ENCODE results near the gene TUBB4B. TPM values are rescaled to one million over a fixed set of nuclear protein-coding genes. Genes with fewer than 3 reads are reported as not detected.

The TUBB4B gene
- total RNA-seq = 213 TPM

DNA sequence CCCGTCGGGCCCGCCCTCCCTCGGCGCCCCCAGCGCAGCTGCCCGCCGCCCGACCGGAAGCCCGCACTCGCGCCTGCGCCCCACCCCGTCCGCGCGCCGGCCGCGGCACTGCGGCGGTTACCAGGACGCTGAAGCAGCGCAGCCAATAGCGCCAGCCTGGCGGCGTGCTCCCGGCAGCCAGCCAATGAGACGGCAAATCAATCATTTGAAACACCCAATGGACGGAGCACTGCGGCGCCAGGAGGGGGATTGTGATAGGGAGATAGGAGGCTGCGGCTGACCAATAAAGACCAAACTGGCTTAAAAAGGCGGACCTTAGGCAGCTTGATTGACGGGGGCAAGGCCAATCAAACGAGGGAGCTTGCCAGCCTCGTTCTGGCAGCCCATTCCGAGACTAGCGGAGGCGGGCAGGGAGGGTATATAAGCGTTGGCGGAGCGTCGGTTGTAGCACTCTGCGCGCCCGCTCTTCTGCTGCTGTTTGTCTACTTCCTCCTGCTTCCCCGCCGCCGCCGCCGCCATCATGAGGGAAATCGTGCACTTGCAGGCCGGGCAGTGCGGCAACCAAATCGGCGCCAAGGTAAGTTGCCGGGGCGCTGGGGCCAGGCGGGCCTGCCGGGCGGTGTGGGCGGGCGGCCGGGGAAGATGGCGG is at the start of gene TUBB4B:
Gene TUBB4B, plus strand, starts transcription at position 447 of the 649 bp plus-strand sequence. Its CDS starts 74 bp downstream, at position 521.

DNA sequence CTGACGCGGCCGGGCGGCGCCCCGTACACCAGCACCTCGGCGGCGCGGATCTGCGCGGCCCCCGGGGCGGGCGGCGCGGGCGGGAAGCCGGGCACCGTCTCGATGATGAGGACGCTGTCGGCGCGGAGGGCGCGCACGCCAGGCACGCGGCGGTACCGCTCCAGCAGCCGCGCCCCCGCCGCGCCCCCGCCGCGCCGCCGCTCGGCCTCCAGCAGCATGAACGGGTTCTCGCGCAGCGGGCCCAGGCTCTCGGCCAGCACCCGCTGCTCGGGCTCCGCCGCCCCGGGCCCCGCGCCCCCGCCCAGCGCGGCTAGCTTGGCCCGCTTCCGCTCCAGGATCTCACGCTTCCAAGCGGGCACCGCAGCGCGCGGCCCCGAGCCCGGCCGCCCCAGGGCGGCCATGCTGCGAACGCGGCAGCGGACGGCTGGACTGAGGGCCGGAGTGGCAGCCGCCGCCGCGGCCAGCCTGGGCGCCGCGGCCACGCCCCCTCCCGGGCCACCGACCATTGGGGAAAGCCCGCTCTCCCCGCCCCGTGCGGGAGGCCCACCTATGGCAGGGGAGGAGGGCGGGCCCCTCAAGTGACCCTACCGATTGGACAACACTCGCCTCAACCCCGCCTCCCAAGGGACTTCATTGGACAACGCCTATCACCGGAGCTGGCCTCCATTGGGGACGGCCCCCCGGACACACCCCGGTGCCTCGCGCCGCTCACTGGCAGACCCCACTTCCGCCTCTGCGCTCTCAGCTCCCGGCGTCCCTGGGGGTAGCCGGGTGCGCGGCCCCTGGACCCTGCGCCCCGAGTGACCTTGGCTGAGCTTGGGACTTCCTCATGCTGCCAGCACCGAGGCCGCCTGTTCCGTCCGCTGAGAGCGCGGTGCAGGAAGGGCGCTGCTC is 40.5 kb upstream of the TUBB4B start, which contains the start of gene TPRN:
Gene TPRN, minus strand, starts transcription at position 431 of the 894 bp plus-strand sequence. Its CDS starts 30 bp downstream, at position 401.

DNA sequence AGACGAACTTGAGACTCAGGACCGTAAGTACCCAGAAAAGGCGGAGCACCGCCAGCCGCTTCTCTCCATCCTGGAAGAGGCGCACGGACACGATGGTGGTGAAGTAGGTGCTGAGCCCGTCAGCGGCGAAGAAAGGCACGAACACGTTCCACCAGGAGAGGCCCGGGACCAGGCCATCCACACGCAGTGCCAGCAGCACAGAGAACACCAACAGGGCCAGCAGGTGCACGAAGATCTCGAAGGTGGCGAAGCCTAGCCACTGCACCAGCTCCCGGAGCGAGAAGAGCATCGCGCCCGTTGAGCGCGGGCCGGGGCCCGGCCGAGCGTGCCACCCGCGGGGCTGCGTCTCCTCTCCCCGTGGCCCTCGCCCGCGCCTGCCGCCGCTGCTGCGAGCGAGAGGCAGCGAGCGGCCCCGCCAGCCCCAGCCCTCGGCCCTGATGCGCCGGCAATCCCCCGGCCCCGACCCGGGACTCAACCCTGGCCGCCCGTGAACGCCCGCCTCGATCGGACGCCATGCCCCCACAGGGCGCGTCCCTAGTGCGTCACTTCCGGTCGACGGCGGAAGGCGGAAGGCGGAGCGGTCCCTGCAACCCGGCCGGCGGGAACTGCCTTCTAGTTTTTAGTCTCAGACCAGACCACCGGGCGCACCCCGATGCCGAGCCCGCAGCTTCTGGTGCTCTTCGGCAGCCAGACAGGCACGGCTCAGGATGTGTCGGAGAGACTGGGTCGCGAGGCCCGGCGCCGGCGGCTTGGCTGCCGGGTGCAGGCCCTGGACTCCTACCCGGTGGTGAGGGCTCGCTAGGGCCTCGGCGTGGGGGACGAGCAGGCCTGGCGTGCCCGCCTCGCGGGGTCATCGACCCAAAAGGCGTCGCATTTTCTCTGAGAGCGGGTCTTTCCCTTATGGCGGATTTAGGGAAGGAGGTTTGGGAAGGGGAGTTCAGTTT is 35.7 kb upstream of the TUBB4B start, which contains the start of the genes NDOR1 and TMEM203:
Gene NDOR1, plus strand, starts transcription at position 575 of the 944 bp plus-strand sequence. Its CDS starts 78 bp downstream, at position 653.
Gene TMEM203, minus strand, starts transcription at position 523 of the 944 bp plus-strand sequence. Its CDS starts 234 bp downstream, at position 289.

DNA sequence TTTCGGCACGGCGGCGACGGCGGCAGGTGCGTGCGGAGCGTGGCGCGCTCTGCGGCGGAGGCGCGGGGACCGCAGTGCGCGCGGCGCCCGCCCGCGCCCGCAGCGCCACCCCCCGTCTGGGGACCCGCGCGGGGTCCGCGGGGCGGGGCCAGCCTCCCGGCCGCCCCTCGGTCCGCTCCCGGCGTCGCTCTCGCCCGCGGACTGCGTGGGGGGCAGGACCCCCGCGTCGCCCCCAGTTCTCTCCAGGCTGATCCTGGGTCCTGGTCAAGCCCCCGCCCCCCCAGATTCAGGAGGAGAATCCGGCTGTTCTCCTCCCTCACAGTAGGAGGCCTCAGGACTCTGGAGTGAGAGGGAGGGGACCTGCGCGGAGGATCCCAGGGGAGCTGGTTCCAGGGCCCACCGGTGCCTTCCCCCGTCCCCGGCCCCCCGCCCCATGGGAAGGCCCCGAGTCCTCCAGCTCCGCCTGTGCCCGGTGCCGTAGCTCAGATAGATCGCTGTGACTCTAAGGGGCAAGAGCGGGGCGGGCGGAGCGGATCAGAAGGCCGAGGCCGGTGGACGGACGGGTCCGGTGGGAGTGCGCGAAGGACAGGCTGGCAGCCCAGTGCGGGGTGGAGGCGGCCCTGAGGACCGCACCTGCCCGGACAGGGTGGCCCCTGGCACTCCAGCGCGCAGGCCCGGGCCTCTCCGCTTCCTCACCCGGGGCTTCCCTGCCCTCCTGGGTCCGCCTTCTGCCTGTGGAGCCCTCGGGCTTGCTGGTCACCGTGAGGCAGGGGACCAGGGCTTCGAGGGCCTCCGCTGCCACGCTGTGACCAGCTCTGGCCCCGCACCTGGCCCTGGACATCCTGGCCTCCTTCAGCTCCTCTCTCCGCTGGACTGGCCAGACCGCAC is 18.7 kb upstream of the TUBB4B start, which contains the start of gene RNF208:
Gene RNF208, minus strand, starts transcription at position 51 of the 888 bp plus-strand sequence. CDS start 1,028 bp downstream, outside the sequence.

DNA sequence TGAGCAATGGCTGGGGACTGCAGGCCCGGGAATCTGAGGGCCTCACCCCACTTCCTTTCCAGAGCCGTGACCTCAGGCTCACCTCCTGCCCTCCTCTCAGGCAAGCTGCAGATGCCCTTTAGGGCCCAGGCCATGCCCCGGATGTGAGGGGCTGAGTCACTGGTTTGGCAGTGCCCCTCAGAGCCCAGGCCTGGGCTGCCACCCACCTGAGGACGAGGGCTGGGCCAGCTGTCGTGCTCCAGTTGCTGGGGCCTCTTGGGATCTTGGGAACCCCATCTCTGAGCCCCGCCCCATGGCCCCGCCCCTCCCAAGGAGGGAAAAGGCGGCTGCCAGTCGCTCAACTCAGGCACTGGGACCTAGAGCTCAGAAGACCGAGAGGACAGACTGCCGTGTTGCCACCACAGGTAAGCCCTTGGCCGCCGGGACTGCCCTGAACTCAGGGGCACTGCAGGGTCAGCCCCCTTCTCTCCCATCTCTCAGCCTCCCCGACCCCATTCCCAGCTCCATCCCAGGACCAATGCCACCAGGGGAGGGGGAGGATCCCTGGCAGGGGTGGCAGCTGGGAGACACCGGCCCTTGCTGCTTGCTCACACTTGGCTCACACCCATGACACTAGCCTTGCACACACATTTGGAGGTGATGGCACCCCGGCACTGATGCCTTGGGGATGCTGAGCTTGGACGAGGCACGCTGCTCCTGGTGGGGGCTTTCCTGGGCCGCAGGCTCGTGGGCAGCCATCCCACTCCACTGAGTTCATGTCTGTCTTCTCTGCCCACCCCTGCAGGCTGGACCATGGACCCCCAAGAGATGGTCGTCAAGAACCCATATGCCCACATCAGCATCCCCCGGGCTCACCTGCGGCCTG is 16.0 kb upstream of the TUBB4B start, which contains the start of gene CYSRT1:
Gene CYSRT1, plus strand, starts transcription at position 345 of the 865 bp plus-strand sequence. Its CDS starts 448 bp downstream, at position 793.

DNA sequence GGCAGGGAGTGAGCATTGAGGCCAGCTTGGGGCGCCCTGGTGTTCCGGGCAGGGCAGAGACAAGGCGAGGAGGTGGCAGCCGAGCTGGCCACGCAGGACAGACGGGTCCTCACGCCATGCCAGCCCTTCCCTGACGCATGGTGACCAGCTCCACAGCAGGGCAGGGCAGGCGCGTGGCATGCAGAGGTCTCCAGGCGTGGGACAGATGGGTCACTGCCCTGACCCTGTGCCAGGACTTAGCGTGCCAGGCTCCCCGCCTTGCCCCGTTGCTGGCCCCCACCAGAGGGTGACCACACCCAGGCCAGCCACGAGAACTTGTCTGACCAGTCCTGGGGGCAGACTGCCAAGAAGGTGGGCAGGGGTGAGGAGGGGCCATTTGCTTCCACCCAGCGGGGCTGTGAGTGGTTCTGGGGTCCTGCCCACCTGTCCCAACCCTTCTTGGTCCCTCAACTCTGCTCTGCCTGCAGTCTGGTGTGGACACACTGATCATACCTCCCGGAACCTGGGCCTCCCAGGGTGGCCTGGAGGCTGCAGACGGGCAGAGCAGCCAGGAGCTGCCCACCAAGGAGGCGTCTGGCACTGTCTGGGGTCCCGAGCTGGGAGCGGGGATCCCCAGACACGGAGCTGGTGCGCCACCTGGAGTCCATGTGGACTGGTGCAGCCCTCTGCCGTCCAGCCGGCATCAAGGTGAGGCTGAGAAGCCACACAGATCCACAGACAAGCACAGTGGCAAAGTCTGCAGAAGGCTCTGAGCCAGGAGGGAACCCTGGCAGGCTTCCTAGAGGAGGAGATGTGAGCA is 13.8 kb upstream of the TUBB4B start, which contains the start of gene RNF224:
Gene RNF224, plus strand, starts transcription at position 449 of the 799 bp plus-strand sequence. CDS start 834 bp downstream, outside the sequence.

DNA sequence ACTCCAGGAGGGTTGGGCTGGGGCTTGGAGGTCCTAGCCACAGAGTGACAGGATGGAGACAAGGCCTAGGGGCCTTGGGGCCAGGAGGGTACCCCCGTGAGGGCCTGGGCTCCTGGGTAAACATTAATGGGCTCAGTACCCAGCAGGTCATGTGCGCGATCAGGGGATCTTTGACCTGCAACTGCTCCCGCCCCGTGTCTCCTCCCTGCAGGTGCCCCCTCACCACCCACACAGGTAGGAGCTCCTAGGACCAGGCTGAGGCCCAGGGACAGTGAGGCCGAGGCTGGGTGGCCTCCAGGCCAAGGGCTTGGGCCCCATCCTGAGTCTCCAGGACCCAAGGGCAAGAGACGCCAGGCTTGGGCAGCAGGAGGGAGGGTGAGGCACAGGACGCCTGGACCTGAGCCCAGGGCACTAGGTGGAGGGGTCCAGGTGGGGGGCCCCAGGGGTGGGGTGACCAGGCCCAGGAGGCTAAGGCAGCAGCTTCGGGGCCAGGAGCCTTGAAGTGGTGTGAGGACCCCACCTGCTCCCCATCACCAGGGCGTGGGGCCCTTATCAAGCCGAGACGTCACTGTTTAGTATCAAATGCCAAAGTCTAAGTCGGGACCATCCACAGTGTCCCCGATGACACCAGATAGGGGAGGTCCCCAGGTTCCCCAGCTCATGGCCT is 10.2 kb upstream of the TUBB4B start, which contains the start of gene SLC34A3:
Gene SLC34A3, plus strand, starts transcription at position 197 of the 667 bp plus-strand sequence. CDS start 802 bp downstream, outside the sequence.

DNA sequence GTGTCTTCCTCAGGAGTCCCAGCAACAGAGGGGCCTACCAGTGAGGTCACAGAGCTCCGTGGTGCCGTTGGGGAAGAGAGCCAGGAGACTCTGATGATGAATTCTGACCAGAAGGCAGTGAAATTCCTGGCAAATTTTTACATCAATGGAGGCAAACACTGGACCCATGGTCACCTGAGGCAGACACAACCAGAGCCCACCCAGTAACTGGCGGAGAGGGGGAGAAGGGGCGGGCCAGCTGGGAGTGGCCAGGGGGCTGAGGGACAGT is 10.0 kb downstream of the TUBB4B start, which contains the start of gene STPG3:
Gene STPG3, plus strand, starts transcription at position 93 of the 268 bp plus-strand sequence. Its CDS starts 1 bp downstream, at position 94.

DNA sequence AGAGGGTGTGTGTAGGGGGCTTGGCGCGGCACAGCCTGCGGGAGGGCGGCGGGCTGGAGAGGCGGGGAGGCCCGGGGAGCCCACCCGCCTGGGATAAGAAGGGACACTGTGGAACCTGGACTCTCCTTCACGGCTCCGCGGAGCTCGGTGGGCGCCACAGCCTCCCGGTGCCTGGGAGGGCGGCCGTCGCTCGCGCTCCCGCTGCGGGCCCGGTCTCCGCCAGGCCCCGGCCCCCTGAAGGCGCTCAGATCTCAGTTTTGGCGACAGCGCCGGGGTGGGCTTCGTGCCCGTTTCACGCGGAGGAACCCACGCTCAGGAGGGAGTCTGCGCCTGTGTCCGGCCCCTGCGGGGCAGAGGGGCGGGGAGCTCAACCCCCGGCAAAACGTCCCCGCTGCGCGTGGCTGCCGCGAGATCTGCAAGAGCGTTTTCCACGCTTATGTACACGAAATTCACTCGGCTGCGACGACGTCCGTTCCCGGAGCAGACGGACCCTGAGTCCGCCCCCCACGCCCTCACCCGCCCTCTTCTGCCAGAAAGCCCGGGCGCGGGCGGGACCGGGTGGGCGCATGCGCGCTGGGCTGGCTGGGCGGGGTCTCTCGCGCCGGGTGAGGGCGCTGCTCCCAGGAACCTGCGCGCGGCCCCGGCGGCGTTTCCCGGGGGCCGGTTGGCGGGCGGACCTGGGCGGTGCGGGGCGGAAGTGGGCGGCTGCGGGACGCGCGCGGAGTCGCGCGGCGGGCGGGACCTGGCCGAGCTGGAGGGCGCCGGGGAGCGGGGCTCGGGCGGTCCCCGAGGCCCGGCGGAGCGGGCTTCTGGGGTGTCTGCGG is 13.7 kb downstream of the TUBB4B start, which contains the start of gene NELFB:
Gene NELFB, plus strand, starts transcription at position 704 of the 824 bp plus-strand sequence.

DNA sequence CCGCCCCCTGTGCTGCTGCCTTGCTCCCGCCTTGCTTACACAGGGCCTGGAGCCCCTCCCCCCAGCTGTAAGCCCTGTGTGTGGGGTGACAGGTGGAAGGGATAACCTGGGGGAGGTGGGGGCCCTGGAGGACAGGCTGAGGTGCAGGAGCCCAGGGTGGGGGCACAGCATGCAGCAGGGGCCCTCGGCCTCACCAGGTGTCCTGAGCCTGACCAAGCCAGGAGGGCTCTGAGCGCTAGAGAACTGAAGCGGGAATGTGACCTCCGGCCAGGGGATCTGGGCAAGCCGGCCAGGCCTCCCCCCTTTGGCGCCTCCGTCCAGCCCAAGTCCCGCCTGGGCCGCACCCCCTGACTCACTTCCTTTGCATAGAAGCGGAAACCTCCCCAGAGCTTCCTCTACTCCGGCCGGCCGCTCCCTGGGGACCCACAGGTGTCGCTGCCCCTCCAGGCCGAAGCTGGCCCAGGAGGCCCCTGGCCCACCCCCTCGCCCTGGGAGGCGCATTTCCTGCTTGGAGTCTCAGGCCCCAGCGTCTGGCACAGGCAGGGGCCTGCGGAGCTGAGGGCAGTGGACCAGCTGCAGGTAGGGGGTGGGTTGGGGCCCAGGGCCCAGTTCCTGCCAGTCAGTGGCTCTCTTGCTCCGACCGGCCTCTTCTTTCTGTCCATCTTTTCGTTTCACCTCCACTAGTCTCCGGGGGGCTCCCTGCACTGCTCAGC is 36.4 kb downstream of the TUBB4B start, which contains the start of gene TOR4A:
Gene TOR4A, plus strand, starts transcription at position 398 of the 713 bp plus-strand sequence. CDS start 964 bp downstream, outside the sequence.

Other genes starting within 250 kb of the TUBB4B start
- gene PAXX, start 248.9 kb upstream of the TUBB4B start, total RNA-seq = 14.1 TPM
- not detected for gene CLIC3, start 244.7 kb upstream of the TUBB4B start, total RNA-seq
- 36.4 TPM for gene ABCA2, start 213.1 kb upstream of the TUBB4B start, total RNA-seq
- gene FUT7, start 209.2 kb upstream of the TUBB4B start, total RNA-seq = not detected
- 23.1 TPM for gene NPDC1, start 195.1 kb upstream of the TUBB4B start, total RNA-seq
- 3.2 TPM for gene ENTPD2, start 187.2 kb upstream of the TUBB4B start, total RNA-seq
- 4.2 TPM for gene SAPCD2, start 170.7 kb upstream of the TUBB4B start, total RNA-seq
- gene UAP1L1, start 163.8 kb upstream of the TUBB4B start, total RNA-seq = 0.69 TPM
- gene MAN1B1, start 154.3 kb upstream of the TUBB4B start, total RNA-seq = 44.8 TPM
- gene DPP7, start 126.6 kb upstream of the TUBB4B start, total RNA-seq = 38.8 TPM
- gene GRIN1, start 102.1 kb upstream of the TUBB4B start, total RNA-seq = 69.0 TPM
- gene LRRC26, start 71.2 kb upstream of the TUBB4B start, total RNA-seq = not detected
- gene TMEM210, start 69.2 kb upstream of the TUBB4B start, total RNA-seq = not detected
- 24.0 TPM for gene ANAPC2, start 52.7 kb upstream of the TUBB4B start, total RNA-seq
- gene SSNA1, start 52.6 kb upstream of the TUBB4B start, total RNA-seq = 27.5 TPM
- 7.8 TPM for gene TPRN, start 40.5 kb upstream of the TUBB4B start, total RNA-seq
- gene TMEM203, start 35.6 kb upstream of the TUBB4B start, total RNA-seq = 38.8 TPM
- gene NDOR1, start 35.6 kb upstream of the TUBB4B start, total RNA-seq = 3.9 TPM
- 1.8 TPM for gene RNF208, start 19.0 kb upstream of the TUBB4B start, total RNA-seq
- gene CYSRT1, start 16.1 kb upstream of the TUBB4B start, total RNA-seq = 0.92 TPM
- gene RNF224, start 13.8 kb upstream of the TUBB4B start, total RNA-seq = not detected
- gene SLC34A3, start 10.4 kb upstream of the TUBB4B start, total RNA-seq = not detected
- gene STPG3, start 10.0 kb downstream of the TUBB4B start, total RNA-seq = not detected
- gene NELFB, start 14.0 kb downstream of the TUBB4B start, total RNA-seq = 38.8 TPM
- gene TOR4A, start 36.4 kb downstream of the TUBB4B start, total RNA-seq = 0.92 TPM
- 5.8 TPM for gene NRARP, start 61.0 kb downstream of the TUBB4B start, total RNA-seq
- gene EXD3, start 181.9 kb downstream of the TUBB4B start, total RNA-seq = 9.5 TPM
- 1.6 TPM for gene NOXA1, start 182.1 kb downstream of the TUBB4B start, total RNA-seq
- not detected for gene ENTPD8, start 200.1 kb downstream of the TUBB4B start, total RNA-seq
- 54.2 TPM for gene NSMF, start 218.0 kb downstream of the TUBB4B start, total RNA-seq